Measurements from ENCODE around the gene ITGAV.

ITGAV gene

DNA sequence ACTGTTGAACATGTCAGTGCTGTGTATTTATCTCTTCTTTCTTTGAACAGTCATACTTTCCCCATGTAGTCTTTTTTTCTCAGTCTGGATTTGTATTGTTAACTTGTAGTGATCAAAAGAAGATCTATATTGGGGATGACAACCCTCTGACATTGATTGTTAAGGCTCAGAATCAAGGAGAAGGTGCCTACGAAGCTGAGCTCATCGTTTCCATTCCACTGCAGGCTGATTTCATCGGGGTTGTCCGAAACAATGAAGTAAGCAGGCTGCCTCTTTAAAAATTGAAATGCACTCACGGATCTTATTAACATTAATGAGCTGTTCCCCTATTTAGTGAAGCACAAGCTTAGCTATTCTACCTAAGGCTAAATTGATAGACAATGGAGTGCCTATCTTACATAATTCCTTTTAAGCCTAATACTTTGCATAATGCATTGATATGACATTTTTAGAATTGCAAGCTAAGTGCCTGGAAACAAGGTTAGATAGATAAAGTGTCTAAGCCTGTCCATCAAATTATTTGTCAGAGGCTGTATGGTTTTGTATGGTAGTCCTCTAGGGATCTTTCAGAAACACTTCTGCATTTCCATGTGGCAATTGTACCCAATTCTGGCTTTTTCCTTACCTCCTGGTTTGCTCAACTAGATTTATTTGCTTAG is 74.7 kb downstream of the ITGAV start:
- no peak for DNase-seq (ENCODE audit: low read depth in 1 of 2, low spot score in 1 of 2)

DNA sequence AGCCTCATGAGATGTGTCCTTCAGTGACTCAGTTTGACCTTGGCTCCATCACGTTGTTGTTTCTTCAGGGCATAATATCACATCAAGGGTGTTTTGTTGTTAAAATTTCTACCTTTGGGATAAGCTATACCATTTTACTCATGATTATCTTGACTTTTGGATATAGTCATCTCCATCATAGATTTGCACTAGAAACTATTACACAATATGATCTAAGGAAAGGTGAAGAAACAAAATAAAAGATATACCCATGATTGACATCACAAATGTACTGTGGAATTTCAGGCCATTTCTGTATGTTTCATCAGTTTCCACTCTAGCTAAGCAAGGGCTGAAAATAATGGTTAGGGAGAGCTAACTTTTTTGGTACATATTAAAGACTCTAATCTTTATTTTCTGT is 79.3 kb downstream of the ITGAV start:
- no peak for DNase-seq (ENCODE audit: low read depth in 1 of 2, low spot score in 1 of 2)

DNA sequence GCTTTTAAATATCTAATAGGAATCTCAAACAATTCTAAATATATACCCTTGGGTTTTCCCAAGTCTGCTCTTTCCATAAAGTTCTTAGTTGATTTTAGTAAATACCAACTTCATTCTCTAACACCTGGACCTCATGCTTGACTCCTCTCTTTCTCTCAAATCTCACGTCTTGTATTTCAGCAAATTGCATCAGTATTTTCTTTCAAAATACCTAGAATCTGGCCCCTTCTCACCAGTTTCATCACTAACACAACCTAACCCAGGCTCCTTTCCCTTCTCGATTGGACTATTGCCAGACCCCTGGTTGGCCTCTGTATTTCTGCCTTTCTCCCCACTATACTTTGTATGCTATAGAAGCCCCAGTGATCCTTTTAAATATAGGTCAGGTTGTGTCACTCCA is 81.0 kb downstream of the ITGAV start:
- DNase-seq (ENCODE audit: low read depth in 1 of 2, low spot score in 1 of 2) = no peak

DNA sequence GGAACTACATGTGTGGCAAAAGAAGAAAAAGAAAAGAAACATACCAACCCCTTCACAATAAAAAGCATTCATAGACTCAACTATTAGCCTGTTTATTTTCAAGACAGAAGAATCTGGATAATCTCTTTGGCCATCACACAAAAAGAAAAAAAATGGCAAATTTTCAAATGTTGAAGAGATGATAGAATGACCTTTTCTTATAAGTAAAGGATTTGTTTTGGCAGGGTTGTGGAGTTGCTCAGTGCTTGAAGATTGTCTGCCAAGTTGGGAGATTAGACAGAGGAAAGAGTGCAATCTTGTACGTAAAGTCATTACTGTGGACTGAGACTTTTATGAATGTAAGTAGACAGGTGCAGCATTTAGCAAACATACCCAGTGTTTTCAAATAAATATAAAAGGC is 85.5 kb downstream of the ITGAV start:
- DNase-seq (ENCODE audit: low read depth in 1 of 2, low spot score in 1 of 2) = no peak

DNA sequence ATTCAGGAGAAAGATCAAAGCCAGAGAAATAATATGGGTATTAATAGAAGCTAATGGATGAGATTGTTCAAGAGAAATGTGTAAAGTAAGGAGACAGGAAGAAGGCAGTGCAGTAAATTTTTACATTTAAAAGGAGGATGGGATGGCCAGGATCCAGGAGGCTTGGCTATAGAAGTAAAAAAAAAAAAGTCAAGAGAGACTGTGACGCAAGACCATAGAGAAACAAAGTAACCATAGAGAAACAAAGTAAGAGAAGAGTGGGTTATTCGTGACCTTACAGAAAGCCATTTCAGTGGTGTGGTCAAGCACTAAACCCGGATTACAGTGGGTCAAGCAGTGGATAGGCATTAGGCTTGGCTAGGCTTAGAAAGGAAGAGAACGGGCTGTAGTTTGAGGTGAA is 93.5 kb downstream of the ITGAV start:
- no peak for DNase-seq (ENCODE audit: low read depth in 1 of 2, low spot score in 1 of 2)

DNA sequence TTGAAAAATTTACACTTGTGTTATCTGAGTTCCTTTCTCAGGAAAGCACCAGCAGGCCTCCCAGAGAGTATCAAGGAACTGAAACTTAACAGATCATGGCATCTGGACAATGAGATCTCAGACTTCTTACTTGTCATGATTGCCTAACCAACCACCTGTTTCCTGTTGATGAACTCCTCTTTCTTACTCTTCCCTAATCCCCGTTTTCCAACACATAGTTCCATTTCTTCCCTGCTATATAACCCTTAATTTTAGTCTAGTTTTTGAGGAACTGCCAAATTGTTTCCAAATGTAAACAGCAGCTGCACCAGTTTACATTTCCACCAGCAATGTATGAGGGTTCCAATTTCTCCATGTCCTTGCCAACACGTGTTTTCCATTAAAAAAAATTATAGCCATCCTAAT is 98.0 kb downstream of the ITGAV start:
- DNase-seq (ENCODE audit: low read depth in 1 of 2, low spot score in 1 of 2) = no peak

DNA sequence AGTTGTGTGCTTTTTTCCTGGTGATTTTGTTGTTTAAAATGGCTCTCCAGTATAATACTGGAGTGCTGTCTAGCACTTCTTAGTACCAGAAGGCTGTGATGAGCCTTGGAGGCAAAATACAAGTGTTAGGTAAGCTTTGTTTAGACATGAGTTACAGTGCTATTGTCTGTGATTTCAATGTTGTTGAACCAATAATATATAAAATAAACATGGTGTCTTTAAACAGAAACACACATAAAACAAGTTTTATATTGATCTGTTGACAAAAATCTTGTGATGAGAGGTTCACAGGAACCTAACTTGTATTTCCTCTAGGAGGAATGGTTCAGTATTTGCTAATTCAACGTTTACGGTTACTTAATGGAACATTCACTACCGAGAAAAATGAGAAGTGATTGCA is 99.0 kb downstream of the ITGAV start:
- no peak for DNase-seq (ENCODE audit: low read depth in 1 of 2, low spot score in 1 of 2)

DNA sequence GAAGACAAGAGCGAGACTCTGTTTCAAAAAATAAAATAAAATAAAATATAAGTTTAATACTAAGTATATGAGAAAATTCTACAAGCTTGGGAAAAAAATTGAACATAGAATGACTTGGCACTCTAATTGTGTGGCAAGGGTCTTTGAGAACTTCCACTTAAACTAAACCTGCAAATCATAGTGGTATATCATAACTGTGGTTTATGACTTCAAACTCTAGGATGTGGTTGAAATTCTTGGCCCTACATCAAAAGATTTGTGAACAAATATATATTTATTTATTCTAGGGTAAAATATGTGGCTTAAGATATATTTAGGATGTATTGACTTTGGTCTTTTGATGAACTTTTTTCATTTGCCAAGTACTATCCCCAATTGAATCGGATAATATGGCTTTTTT is 100.9 kb downstream of the ITGAV start:
- DNase-seq (ENCODE audit: low read depth in 1 of 2, low spot score in 1 of 2) = no peak

DNA sequence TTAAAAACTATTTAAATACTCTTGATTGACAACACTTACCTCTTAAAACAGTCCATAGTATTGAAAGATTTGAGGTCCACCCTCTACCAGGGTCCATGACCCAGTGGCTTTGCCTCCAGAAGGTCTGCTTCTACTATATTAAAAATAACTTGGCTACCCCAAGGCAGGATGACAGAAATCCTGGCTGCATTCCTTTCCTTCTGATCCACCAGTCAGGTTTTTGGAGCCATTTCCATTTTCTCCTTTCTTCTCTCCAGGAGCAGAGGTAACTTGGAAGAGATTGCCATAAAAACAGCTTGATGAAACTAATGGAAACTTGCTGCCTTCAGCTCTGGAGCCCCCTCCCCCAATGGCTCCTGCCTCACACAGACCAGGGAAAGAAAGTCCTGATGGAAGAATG is 101.4 kb downstream of the ITGAV start:
- no peak for DNase-seq (ENCODE audit: low read depth in 1 of 2, low spot score in 1 of 2)

DNA sequence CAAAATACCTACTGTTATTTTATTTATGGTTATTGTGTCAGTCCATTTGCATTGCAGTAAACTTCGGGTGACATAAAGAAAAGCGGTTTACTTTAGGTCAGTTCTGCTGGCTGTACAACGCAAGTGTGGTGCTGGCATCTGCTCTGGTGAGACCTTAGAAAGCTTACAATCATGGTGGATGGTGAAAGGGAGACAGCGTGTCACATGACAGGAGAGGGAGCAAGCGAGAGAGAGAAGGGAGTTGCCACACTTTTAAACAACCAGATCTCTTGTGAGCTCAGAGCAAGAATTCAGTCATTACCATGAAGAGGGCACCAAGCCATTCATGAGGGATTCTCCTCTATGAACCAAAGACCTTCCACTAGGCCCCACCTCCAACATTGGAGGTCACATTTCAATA is 102.0 kb downstream of the ITGAV start:
- no peak for DNase-seq (ENCODE audit: low read depth in 1 of 2, low spot score in 1 of 2)

DNA sequence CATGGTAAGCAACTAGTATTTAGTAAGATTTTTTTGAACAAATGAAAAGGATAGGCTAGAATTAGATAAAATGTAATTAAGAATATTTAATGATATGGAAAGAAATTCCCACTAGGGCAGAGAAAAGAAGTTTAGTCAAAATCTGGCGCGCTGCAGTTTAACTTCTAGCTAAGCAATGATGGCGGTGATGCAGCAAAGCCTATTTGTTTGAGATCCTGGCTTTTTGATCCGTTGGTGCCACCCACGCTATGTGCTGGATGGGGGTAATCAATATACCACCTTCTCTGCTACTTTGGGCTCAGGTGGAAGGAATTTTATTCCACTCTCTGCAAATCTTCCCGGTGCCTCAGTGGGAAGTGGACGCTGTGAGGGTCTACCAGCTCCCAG is 103.6 kb downstream of the ITGAV start:
- DNase-seq (ENCODE audit: low read depth in 1 of 2, low spot score in 1 of 2) = no peak

DNA sequence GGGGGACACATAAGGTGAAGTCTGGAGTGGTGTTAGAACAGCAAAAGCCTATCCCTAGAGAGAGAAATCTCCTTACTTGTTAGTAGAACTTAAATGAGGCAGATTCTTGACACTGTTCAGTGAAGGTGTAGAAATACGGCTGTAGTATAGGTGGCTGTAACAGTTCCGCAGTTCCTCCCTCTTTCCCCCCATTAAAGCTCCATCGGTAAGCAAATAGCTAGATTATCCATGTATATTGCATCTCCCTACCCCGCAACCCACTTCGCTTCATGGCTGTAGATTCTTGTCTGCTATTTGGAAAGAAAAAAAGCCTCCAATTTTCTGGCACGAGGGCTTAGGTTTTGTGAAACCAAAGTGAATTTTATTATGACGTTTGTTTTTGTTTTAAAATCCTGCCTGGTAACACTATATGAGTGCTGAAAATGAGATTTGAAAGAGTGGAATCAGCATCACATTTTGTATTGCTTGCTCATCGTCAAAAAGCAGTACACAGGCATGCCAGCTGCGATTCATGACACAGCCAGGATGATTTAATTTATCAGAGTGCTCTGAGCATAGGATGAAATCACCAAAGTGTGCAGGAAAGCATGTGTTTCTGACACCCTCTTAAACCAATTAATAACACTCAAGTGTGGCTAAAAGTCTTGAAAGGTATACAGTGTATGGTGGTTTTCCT is 105.4 kb downstream of the ITGAV start:
- no peak for DNase-seq (ENCODE audit: low read depth in 1 of 2, low spot score in 1 of 2)

DNA sequence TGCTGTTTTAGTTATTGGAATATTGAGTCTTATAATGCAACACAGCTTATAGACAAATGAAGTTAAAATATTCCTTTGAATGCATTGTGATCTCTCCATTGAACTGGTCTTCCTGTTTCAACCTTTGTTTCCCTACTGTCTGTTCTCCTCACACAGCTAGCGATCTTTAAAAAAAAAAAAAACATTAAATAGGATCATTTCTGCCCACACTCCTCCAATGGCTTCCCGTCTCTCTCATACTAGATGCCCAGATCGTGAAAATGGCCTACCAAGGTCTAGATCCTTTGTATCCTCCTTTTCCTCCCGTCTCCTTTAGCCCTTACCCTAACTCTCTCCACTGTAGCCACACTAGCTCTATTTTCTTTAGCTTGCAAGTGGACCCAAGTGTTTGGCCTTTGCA is 106.4 kb downstream of the ITGAV start:
- DNase-seq (ENCODE audit: low read depth in 1 of 2, low spot score in 1 of 2) = no peak

DNA sequence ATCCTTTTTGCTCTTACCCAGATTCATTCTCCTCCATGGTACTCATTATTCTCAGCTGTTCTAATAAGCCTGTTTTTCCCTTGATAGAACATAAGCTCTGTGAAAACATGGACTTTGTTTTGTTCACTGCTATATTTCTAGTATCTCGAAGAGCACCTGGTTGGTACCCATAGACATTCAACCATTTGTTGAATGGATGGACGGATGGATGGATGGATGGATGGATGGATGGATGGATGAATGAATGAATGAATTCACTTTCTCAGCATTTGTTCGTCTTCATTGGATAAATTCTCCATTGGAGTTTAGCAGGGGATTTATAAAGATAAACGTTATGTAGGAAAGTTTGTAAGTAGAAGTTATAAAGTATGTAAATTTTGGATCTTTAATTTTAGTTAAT is 106.9 kb downstream of the ITGAV start:
- no peak for DNase-seq (ENCODE audit: low read depth in 1 of 2, low spot score in 1 of 2)

DNA sequence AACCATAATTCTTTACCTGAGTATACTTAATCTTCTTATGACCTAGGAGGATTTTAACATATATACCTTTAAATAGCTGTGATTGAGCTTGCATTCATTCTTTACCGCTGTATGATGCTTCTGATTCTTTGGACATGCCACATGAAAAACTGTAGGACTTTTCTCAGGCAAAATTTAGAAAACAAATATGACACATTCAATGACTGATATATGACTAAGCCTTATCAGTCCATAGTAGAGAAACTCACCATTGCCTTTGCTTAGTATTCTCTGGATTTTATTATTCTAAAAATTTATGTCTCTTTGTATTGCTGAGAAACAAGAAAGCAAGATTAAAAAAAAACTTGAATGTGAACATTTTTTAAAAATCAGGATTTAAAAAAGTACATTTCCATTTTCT is 107.7 kb downstream of the ITGAV start:
- no peak for DNase-seq (ENCODE audit: low read depth in 1 of 2, low spot score in 1 of 2)

DNA sequence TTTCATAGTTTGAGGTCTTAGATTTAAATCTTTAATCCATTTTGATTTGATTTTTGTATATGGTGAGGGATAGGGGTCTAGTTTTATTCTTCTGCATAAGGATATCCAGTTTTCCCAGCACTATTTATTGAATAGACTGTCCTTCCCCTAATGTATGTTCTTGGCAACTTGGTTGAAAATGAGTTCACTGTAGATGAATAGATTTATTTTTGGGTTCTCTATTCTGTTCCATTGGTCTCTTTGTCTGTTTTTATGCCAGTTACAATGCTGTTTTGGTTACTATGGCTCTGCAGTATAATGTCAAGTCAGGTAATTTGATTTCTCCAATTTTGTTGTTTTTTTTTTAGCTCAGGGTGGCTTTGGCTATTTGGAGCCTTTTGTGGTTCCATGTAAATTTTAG is 109.9 kb downstream of the ITGAV start:
- no peak for DNase-seq (ENCODE audit: low read depth in 1 of 2, low spot score in 1 of 2)

DNA sequence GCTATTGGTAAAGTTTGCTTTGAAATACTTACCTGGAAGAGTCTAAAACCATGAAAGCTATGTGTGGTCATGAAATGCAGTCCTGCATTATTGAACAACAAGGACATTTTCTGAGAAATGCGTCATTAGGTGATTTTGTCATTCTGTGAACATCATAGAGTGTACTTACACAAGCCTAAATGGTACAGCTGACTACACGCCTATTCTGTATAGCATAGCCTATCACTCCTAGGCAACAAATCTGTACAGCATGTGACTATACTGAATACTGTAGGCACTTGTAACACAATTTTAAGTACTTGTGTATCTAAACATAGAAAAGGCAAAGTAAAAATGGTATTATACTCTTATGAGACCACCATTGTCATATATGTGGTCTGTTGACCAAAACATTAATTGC is 112.2 kb downstream of the ITGAV start:
- DNase-seq (ENCODE audit: low read depth in 1 of 2, low spot score in 1 of 2) = no peak

DNA sequence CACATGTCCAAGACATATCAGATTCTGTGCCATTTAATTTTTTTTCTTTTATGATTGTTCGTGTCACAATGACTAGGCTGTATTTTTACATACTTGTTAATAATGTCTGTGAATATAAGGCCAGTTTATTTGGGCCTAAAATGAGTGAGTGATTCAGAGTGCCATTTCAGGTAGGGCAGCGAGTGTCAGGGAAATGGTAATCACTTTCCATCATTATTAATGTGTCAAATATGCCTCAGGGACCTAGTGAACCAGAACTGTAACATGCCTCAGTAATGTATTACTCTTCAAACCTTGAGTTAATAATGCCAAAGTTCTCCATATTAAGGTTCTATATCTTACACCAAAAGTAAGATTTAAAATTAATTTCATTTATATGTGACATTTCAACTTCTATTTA is 112.6 kb downstream of the ITGAV start:
- DNase-seq (ENCODE audit: low read depth in 1 of 2, low spot score in 1 of 2) = no peak

DNA sequence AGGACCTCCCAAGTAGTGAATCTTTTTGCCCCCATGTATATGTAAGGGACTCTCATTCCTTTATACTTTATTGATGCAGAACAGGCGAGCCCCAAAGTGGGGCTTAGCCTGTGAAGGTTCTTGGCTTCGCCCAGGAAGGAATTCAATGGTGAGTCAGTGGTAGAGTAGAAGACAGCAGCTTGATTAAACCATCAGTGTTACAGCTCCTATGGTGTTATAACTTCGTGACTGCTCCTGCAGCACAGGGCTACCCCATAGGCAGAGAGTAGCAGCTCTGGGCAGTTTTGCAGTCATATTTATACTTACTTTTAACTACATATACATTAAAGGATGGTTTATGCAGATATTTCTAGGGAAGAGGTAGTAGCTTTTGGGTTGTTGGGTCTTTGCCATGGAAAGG is 115.0 kb downstream of the ITGAV start:
- no peak for DNase-seq (ENCODE audit: low read depth in 1 of 2, low spot score in 1 of 2)

DNA sequence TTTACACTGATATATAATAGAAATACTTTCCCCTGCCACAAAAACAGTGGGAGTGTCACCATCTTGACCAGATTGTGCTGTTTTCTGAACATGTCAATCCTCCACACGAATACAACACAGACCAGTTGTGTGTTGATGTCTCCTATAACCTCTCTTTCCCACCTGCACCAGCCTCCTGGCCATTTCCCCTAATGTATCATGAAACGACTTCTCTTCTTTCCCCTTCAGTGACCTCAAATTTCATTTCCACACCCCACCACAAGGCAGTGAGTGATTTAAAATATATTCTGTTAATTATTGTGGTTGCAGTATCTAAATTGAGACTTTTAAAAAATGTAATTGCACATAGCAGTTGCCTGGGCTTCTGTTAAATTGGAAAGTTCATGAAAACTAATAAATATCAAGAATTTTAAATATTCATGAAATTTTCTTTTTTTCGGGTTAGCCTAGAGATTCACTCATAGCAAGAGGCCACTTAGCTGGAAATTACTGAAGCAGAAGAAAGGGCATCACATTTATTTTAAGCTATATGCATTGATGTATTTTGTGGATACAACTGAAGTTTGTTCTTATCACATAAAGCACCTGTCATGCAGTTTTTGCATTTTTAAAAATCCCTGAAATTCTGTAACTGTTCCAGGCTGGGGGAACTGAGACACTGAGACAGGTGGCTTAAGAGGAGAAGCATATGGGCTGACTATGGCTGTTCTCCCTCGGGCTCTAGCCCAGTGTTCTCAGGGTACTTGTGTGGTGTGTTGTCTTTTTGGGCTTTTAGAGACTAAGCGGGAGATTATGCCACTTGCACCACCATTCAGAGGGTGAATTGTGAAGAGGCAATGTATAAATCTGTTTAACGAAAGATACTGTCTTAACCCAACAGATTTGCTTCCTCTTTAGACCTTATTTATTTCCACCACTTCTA is 119.9 kb downstream of the ITGAV start:
- no peak for DNase-seq (ENCODE audit: low read depth in 1 of 2, low spot score in 1 of 2)

DNA sequence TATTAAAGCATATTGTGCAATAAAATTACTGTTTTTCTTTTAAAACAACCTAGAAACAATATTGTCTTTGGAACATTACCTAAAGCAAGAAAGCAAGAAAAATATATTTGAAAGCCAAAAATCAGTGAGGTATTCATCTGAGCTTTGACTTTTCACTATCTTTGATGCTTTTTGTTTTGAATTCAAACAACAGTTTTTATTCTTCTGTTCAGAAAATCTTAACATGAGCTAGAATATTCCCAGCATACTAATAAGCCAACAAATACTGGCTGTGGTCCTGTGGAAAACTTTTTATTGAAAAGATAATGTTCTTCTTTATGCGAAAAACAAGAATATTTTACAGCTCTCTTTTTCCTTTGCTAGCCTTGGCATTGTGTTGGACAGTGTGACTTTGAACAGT is 123.8 kb downstream of the ITGAV start:
- no peak for DNase-seq (ENCODE audit: low read depth in 1 of 2, low spot score in 1 of 2)

DNA sequence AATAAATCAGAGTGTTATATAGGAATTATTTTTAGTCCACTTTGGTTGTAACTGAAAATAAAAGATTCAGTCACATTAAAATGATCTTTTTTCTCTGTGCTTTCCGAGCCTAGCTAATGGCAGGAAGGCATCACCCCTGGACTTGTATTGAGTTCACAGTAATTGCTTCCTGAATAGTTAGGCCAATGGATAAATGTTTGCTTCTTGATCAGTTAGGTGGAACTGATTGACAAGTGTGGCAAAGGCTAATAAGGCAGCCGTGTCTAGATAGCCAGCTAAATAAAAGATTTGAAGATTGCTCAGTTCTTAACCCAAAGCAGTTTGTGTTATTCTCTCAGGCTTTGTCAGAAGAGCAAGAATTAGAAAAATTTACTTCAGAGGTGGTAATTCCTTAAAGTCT is 124.8 kb downstream of the ITGAV start:
- no peak for DNase-seq (ENCODE audit: low read depth in 1 of 2, low spot score in 1 of 2)

All from activated CD4-positive, alpha-beta T cell treated with anti-CD3 and anti-CD28 coated beads, Interleukin-2, amount 50 U/mL, for 24 hours (primary cell).